ENCODE results near the gene VPS35L. TPM values are rescaled to one million over a fixed set of nuclear protein-coding genes. Genes with fewer than 3 reads are reported as not detected.
A peak's percentile ranks its signal among the peaks of the same experiment; 100 is the strongest.

VPS35L gene
- total and polyA plus RNA-seq, 2 of the 13 experiments (the other 11 are each of a cell fraction or from before 2014, with no cell fraction given), result 1.4 to 1.6 TPM

DNA sequence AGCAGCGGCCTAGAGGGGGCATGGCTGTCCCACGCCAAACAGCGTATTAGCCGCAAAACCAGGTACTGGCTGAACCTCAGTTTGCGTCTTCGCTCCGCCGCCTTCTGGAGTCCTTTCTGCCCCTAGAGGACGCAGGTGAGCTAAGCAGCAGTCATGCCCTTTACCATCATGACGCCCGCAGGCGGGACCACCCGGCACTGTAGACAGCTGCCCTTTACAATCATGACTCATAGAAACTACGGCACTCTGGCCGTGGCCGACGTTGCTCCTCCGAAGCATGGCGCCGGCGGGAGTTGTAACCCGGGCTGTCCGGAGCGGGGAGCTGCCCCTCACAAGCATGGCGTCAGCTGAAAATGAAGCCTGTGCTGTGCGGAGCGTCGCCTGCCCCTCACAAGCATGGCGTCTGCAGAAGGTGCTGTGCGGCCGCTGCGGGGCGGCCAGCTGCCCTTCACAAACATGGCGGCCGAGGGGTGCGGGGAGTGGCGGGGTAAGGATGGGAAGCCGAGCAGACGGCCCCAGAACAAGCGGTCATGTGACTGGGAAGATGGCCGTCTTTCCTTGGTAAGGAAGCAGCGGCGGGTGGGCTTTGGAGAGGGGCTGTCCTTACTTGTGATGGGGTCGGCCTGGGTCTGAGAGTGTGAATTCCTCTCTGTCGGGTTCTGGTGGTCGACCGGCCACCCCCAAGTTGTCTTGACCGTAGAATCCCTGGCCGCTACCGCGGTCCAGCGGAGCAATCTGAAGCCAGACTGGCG, at the start of gene VPS35L (continued):
- peak; percentile 48 for TF ChIP-seq KDM4B (CRISPR knock-in tag; IDR thresholded peaks at IDR 0.05)
- TF ChIP-seq CHCHD3 (CRISPR knock-in tag; IDR thresholded peaks at IDR 0.05), result peak; percentile 82; the same call in 1 of the 2 replicates
- peak; percentile 27; the same call in 1 of the 2 replicates for TF ChIP-seq FOXC1 (CRISPR knock-in tag; IDR thresholded peaks at IDR 0.05; ENCODE audit: borderline replicate concordance)
- TF ChIP-seq EEA1 (CRISPR knock-in tag; IDR thresholded peaks at IDR 0.05; ENCODE audit: borderline replicate concordance), result peak; percentile 60; the same call in 1 of the 2 replicates
- no peak for TF ChIP-seq ZNF256 (CRISPR knock-in tag; conservative IDR thresholded peaks at IDR 0.05)
- peak; percentile 78 for TF ChIP-seq HDAC2 (CRISPR knock-in tag; IDR thresholded peaks at IDR 0.05)
- no peak; the same call in 1 of the 2 replicates for TF ChIP-seq CREBL2 (CRISPR knock-in tag; IDR thresholded peaks at IDR 0.05; ENCODE audit: borderline replicate concordance)
- TF ChIP-seq TFAP4 (IDR thresholded peaks at IDR 0.05; ENCODE audit: borderline replicate concordance, low read depth), result peak; percentile 73
- TF ChIP-seq FOSL2 (CRISPR knock-in tag; IDR thresholded peaks at IDR 0.05), result peak; percentile 95
- TF ChIP-seq THAP9 (CRISPR knock-in tag; IDR thresholded peaks at IDR 0.05; ENCODE audit: borderline replicate concordance), result peak; percentile 95
- peak; percentile 88 for TF ChIP-seq ZNF619 (CRISPR knock-in tag; IDR thresholded peaks at IDR 0.05)
- peak; percentile 97 for TF ChIP-seq HNRNPLL (IDR thresholded peaks at IDR 0.05; ENCODE audit: low read depth, low read length, poor library complexity, severe bottlenecking)
- TF ChIP-seq ONECUT2 (CRISPR knock-in tag; IDR thresholded peaks at IDR 0.05), result no peak
- 0 out of 2 replicates have a peak, but pooled peaks have one; percentile 65 for TF ChIP-seq RNF2 (conservative IDR thresholded peaks at IDR 0.05; ENCODE audit: low read depth)
- TF ChIP-seq ZSCAN29 (CRISPR knock-in tag; conservative IDR thresholded peaks at IDR 0.05), result 0 out of 2 replicates have a peak, but pooled peaks have one; percentile 41
- TF ChIP-seq, protein P1, sequence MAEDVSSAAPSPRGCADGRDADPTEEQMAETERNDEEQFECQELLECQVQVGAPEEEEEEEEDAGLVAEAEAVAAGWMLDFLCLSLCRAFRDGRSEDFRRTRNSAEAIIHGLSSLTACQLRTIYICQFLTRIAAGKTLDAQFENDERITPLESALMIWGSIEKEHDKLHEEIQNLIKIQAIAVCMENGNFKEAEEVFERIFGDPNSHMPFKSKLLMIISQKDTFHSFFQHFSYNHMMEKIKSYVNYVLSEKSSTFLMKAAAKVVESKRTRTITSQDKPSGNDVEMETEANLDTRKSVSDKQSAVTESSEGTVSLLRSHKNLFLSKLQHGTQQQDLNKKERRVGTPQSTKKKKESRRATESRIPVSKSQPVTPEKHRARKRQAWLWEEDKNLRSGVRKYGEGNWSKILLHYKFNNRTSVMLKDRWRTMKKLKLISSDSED (CRISPR knock-in tag; IDR thresholded peaks at IDR 0.05), result no peak
- peak; percentile 48; the same call in 1 of the 2 replicates for TF ChIP-seq RAD21 (CRISPR knock-in tag; IDR thresholded peaks at IDR 0.05)
- no peak for TF ChIP-seq ZFYVE20 (CRISPR knock-in tag; IDR thresholded peaks at IDR 0.05; ENCODE audit: borderline replicate concordance, low read depth)
- peak; percentile 93; the same call in 1 of the 2 replicates for TF ChIP-seq ZNF772 (CRISPR knock-in tag; IDR thresholded peaks at IDR 0.05)
- no peak for TF ChIP-seq ZNF20 (CRISPR knock-in tag; IDR thresholded peaks at IDR 0.05)
- TF ChIP-seq, protein P2, sequence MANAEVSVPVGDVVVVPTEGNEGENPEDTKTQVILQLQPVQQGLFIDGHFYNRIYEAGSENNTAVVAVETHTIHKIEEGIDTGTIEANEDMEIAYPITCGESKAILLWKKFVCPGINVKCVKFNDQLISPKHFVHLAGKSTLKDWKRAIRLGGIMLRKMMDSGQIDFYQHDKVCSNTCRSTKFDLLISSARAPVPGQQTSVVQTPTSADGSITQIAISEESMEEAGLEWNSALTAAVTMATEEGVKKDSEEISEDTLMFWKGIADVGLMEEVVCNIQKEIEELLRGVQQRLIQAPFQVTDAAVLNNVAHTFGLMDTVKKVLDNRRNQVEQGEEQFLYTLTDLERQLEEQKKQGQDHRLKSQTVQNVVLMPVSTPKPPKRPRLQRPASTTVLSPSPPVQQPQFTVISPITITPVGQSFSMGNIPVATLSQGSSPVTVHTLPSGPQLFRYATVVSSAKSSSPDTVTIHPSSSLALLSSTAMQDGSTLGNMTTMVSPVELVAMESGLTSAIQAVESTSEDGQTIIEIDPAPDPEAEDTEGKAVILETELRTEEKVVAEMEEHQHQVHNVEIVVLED (CRISPR knock-in tag; IDR thresholded peaks at IDR 0.05; ENCODE audit: borderline replicate concordance), result peak; percentile 89
- no peak for TF ChIP-seq JUNB (CRISPR knock-in tag; IDR thresholded peaks at IDR 0.05; ENCODE audit: borderline replicate concordance)
- peak; percentile 31 for TF ChIP-seq HNF4A (CRISPR knock-in tag; IDR thresholded peaks at IDR 0.05)

Data from HepG2 (cell line).